ENCODE results near the gene ELL.

ELL gene

DNA sequence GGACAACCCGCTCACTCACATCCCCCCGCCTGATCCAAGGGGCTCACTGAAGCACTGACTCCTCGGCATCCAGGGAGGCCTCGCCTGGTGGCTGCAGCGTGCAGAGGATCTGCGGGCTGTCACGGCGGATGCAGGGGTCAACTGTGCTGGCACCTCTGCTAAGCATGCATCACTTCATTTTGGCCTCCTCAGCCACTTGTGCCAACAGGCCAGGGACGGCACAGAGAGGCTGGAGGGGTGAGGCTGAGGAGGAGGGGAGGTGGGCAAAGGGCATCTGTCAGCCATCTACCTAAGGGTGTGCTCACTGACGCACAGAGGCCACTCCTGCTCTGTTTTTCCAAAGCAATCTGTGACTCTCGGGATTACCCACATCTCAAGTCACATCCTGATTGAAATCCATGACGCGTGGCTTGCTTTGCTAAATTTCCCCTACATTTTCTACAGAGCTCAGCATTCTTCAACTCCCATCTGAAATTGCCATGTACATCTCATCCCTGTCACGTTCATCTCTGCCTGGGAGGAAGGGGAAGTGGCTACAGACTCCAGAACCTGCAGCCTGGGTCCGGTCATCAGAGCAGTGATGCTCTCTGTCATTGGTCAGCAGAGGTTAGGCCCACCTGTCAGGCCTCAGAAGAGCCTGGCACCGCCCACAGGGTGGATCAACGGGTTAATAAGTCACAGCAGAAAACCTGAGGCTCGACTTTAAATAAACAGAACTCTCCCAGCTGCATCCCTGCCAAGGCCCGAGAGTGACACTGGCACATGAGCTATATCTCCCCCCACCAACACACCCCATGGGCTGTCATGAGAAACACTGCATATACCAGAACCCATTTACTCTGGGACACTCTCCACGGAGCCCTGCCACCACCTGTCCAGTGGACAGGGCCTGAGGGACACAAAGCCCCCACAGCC is 17.6 kb downstream of the ELL start:
- DNase-seq, result no peak

- DNase-seq, result no peak
These were observed 18.4 kb downstream of the ELL start for GRCh38 chr19:18503337-18503970.

- no peak for DNase-seq
These were observed 19.1 kb downstream of the ELL start for GRCh38 chr19:18502638-18503294.

GRCh38 chr19:18502246-18502637 is 19.6 kb downstream of the ELL start:
- DNase-seq, result no peak

DNA sequence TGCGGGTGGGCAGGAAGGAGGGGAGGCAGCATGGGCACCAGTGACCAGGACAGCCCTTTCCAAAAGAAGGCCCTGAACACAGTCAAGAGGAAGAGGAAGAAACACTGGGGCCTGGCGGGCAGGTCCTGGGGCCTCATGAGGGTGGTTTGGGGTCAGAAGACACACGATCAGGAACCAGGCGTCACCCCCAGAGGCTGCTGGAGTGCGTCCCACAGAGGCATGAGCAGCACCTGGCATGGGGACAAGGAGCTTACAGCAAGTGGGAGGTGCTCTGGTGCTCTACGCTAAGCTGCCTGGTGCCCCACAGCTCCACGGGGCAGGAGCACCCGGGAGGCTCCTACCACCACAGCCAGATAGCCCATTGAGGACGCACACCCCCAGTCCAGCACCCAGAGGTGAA is 20.0 kb downstream of the ELL start:
- no peak for DNase-seq

- DNase-seq, result no peak
These were observed 20.5 kb downstream of the ELL start for GRCh38 chr19:18501351-18501750.

- no peak for DNase-seq
These were observed 21.1 kb downstream of the ELL start for GRCh38 chr19:18500799-18501198.

GRCh38 chr19:18500376-18500775 is 21.5 kb downstream of the ELL start:
- DNase-seq, result no peak

DNA sequence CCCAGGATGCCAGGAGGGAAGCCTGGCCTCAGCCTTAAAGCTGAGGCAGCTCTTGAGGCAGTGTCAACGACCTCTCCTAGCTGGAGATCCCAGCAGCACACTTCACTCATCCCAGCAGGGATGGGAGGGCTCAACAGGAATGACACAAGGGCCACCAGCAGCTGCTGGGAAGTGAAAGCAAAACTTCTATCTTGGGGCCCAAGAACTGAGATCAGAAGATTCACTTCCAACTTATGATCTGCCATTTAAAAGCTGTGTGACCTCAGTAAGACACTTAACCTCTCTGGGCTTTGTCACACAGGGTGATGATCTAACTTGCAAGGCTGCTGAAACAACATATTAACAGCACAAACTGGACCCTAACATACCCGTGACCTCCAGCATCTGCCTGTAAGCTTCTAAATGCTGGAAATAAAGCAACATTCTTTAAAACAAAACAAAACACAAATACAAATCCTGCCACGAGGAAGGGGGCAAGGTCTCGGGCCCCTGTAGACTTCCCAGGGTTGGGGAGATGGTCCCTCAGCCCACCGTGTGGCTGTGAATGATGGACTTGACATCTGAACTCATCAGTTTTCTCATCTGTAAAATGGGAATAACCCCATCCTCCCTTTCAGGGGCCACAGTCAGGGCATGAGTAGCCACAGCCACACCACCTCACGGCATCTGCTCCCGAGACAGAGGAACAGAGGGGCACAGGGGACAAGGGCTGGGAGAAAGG is 22.7 kb downstream of the ELL start:
- DNase-seq, result no peak

GRCh38 chr19:18496980-18497256 is 25.0 kb downstream of the ELL start:
- DNase-seq, result no peak

DNA sequence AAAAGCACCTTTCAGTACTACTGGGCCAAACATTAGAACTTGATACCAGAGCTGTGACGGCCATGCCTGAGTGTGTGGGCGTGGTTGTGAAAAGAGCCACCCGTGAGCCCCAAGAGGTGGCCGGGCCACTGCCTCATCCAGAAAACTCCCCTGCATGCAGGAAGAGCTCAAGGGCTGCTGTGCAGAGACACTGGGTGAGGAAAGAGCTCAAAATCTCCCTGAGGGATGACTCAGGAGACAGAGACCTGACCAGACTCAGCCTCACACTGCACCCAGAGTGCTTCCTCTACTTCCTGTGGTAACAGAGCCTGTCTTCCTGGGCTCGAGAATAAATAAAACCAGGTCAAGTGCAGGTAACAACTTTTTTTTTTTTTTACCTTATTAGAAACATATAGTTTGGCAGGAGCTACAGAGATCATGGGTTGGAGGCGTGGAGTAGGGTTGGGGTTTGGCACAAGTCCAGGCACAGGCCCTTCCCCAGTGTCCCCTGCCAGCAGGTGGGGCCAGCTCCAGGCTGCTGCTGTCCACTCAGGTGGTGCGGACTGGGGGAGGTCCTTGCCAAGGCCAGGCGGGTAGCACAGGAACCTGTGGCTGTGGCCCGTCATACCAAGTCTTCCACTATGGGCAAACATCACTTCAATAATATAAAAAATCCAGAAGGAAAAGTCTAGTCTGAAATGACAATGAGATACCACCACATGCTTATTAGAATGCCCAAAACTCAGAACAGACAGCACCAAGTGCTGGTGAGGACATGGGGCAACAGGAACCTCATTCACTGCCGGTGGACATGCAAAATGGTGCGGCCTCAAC is 25.5 kb downstream of the ELL start:
- DNase-seq, result peak; percentile 26

DNA sequence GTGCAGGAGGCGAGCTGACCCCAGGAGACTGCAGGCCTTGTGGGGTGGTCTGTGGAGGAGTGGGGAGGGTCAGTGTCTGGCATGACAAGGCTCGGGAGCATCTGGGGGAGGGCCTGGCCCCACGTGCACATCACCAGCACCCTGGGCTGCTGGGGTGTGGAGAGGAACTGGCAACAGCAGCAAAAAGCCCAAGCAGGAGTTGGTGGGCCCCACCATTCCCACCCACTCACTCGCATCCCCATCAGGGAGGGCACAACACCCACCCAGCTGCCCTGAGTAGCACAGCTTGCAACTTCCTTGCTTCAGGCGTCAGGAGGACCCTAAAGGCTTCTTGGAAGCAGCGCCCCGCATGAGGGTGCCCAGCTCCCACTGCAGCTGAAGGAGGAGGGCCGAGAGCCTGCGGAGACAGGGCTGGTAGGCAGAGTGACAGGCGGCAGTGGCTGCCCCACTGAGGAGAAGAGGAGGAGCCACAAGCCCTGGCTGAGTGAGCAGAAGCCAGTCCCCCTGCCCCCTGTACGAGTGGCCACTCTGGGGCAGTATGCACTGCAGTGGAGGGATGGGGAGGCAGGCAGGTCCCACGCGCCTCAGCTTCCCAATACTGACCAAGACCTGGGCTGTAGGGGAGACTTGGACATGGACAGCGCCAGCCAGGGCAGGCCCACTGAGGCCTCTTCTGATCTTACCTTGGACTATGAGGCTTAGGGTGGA is 26.5 kb downstream of the ELL start:
- no peak for DNase-seq

DNA sequence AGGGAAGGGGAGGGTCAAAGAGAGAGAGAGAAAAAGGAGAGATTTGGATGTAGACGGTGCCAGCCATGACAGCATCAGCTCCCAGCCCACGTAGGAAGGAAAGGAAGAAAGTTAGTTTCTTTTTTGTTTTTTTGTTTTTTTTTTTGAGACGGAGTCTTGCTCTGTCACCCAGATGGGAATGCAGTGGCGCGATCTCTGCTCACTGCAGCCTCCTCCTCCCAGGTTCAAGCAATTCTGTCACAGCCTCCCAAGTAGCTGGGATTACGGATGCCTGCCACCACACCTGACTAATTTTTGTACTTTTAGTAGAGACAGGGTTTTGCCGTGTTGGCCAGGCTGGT is 27.6 kb downstream of the ELL start:
- DNase-seq, result no peak

GRCh38 chr19:18493440-18494266 is 28.2 kb downstream of the ELL start:
- no peak for DNase-seq

DNA sequence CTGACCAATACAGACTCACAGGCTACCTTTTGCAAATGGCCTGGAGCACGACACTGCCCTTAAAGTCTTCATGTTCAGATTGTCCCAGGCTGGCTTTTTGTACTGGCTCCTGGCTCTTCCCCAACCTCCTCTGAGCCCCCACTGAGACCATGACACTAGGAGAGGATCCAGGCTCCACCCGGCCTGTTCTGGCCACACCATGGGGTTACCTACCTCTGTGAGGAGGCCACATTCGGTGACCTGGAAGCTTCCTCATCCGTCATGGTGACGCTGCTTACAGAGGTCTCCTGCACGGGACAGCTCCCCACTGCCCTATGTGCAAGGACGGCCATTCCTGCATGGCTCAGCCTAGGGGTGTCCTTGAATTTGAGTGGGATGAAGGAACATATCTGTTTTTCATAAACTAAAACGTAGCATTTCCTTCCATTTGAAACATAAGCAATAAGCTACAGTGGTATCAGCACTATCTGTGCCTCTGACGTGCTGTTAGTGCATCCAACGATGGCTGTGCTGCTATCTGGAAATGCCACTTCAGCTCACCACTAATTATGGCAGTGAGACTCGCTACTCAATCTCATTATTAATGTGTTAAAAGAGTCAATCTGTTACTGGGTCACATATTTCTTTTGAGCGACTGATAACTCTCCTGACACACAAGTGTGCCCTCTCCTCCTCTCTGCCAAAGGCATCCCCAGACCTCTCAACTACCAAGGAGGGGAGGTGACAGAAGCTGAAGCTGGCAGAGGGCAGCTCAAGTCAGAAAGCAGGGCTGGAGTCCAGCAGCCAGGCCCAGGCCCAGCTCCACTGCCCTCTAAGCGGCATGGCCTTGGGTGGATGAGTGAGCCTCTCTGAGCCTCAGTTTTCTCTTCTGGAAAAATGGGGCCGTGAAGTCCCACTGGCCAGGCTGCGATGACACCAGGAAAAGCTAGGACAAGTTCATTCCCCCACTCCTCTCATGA is 29.6 kb downstream of the ELL start:
- no peak for DNase-seq

- DNase-seq, result no peak
These were observed 31.1 kb downstream of the ELL start for GRCh38 chr19:18490728-18491127.

DNA sequence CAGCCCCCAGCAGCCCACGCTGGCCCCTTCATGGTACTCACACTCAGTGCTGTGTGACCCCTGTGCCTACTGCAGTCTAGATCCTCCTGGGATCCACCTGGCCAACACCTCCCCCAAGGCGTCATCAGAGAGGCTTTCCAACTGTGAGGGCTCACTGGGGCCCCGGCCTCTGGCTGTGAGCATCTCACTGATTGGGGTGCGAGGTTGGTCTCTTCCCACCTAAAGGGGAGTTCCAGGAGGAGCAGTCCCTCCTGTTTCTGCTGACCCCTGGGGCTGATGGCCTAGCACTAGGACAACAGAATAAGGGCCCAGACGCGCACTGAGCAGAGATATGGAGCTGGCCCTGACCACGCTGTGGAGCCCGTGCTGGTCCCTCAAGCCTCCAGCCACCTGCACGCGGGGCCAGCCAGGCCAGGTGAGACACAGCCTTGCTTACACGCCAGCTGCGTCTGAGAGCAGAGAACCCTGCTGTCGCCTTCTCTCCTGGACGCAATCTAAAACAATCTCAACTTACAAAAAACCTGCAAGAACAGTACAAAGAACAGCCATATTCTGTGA is 32.2 kb downstream of the ELL start:
- no peak for DNase-seq

DNA sequence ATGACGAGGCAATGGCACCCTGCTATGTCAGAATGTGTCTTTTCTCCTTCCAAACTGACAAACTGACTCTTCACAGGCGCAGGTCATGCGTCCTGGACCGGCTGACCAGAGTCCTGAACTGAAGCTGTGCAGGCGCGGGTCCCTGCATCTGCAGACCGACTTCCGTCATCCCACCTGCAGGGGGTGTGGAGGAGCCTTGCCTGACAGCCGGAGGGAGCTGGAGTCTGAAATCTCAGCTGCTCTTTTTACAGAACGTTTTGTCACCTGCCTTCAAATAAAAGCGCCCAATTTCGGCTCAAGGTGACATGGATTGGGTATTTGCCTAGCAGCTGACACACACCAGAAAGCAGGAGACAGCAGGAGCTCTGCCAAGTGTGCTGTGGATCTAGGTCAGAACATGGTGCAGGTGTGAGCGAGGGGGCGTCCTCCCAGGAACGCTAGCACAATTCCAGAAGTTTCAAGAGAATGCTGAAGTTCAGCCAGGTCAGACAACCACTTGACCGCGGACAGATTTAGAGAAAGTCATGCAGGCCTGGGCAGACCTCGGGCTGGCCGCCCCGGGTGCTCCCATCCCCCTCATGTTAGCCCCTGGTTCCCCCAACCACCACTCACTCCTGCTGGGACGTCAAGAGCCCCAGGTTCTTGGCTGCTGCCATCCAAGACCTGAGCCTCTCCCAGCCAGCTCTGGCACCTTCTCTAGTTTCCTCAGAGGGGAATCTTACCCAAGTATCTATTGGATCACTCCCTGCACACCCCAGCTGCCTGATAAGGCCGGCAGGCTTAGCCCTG is 32.8 kb downstream of the ELL start:
- no peak for DNase-seq

- DNase-seq, result no peak
These were observed 33.5 kb downstream of the ELL start for GRCh38 chr19:18488403-18488723.

Data from stimulated activated CD4-positive, alpha-beta T cell treated with anti-CD3 and anti-CD28 coated beads, Interleukin-12 subunit alpha, Interleukin-12 subunit beta, amount 100 ng/mL, for 4 hours (primary cell).